H9 (cell line): ENCODE results near the gene C12orf57. TPM values are rescaled to one million over a fixed set of nuclear protein-coding genes. Genes with fewer than 3 reads are reported as not detected.

Source experiments
- DNase-seq: peaks from one replicate; pipeline ENCODE4 v3.0.0-alpha.2; 2017
- H2AFZ ChIP-seq: one replicate; pipeline ENCODE4 v1.6.1; 2013; ENCODE audit warnings: mild to moderate bottlenecking, low read length, control low read depth, moderate library complexity
- H2AK5ac ChIP-seq: 2 replicates; pipeline ENCODE4 v1.6.1; 2013; ENCODE audit warnings: low read length, control low read depth, mixed read lengths; ENCODE audit not compliant: insufficient read length
- H2BK120ac ChIP-seq: one replicate; pipeline ENCODE4 v1.6.1; 2013; ENCODE audit warnings: low read depth, mild to moderate bottlenecking, low read length, control low read depth, inconsistent platforms; ENCODE audit not compliant: poor library complexity, severe bottlenecking
- H2BK12ac ChIP-seq: 2 replicates; pipeline ENCODE4 v1.6.1; 2013; ENCODE audit warnings: low read length, control low read depth, mixed read lengths, low read depth; ENCODE audit not compliant: insufficient read length
- H2BK15ac ChIP-seq: 2 replicates; pipeline ENCODE4 v1.6.1; 2013; ENCODE audit warnings: low read depth, low read length, control low read depth
- H2BK20ac ChIP-seq: one replicate; pipeline ENCODE4 v1.6.1; 2013; ENCODE audit warnings: low read depth, mild to moderate bottlenecking, low read length, control low read depth, inconsistent platforms; ENCODE audit not compliant: poor library complexity, severe bottlenecking
- H2BK5ac ChIP-seq: 2 replicates; pipeline ENCODE4 v1.6.1; 2013; ENCODE audit warnings: low read length, control low read depth, mixed read lengths; ENCODE audit not compliant: insufficient read length
- H3K14ac ChIP-seq: 2 replicates; pipeline ENCODE4 v1.6.1; 2013; ENCODE audit warnings: low read length, control low read depth; ENCODE audit not compliant: insufficient read depth
- H3K18ac ChIP-seq: 2 replicates; pipeline ENCODE4 v1.6.1; 2013; ENCODE audit warnings: low read depth, mild to moderate bottlenecking, mixed read lengths, low read length, control low read depth; ENCODE audit not compliant: insufficient read length
- H3K23ac ChIP-seq: 2 replicates; pipeline ENCODE4 v1.6.1; 2013; ENCODE audit warnings: low read length, control low read depth, mixed read lengths, low read depth; ENCODE audit not compliant: insufficient read length
- H3K23me2 ChIP-seq: 2 replicates; pipeline ENCODE4 v1.6.1; 2013; ENCODE audit warnings: low read depth, mild to moderate bottlenecking, mixed read lengths, low read length, control low read depth; ENCODE audit not compliant: insufficient read length, poor library complexity, severe bottlenecking
- H3K27ac ChIP-seq: 2 replicates; pipeline ENCODE4 v1.5.1; 2013; ENCODE audit warnings: low read length, control low read depth, mixed read lengths, low read depth; ENCODE audit not compliant: insufficient read length
- H3K27me3 ChIP-seq: 2 replicates; pipeline ENCODE4 v1.6.1; 2013; ENCODE audit warnings: low read length, control low read depth, inconsistent platforms; ENCODE audit not compliant: insufficient read depth
- H3K4ac ChIP-seq: 2 replicates; pipeline ENCODE4 v1.6.1; 2013; ENCODE audit warnings: low read depth, mild to moderate bottlenecking, control low read depth, inconsistent platforms, low read length, moderate library complexity
- H3K4me1 ChIP-seq: 2 replicates; pipeline ENCODE4 v1.6.1; 2013; ENCODE audit warnings: low read length, control low read depth, inconsistent platforms; ENCODE audit not compliant: insufficient read depth
- H3K4me2 ChIP-seq: 2 replicates; pipeline ENCODE4 v1.6.1; 2013; ENCODE audit warnings: low read length, control low read depth, mixed read lengths; ENCODE audit not compliant: insufficient read length, insufficient read depth
- H3K56ac ChIP-seq: 2 replicates; pipeline ENCODE4 v1.6.1; 2013; ENCODE audit warnings: low read depth, mild to moderate bottlenecking, mixed read lengths, low read length, control low read depth; ENCODE audit not compliant: insufficient read length
- H3K79me1 ChIP-seq: 2 replicates; pipeline ENCODE4 v1.6.1; 2013; ENCODE audit warnings: low read depth, mild to moderate bottlenecking, moderate library complexity, low read length, control low read depth, inconsistent platforms; ENCODE audit not compliant: insufficient read depth, poor library complexity, severe bottlenecking
- H3K79me2 ChIP-seq: 2 replicates; pipeline ENCODE4 v1.6.1; 2013; ENCODE audit warnings: low read length, control low read depth, inconsistent platforms; ENCODE audit not compliant: insufficient read depth
- H3K9ac ChIP-seq: 2 replicates; pipeline ENCODE4 v1.6.1; 2013; ENCODE audit warnings: low read length, control low read depth, mixed read lengths; ENCODE audit not compliant: insufficient read length; ENCODE audit errors: extremely low read depth
- H3K9me3 ChIP-seq: one replicate; pipeline ENCODE4 v1.6.1; 2013; ENCODE audit warnings: low read depth, low read length, inconsistent platforms; ENCODE audit not compliant: control insufficient read depth
- H3T11ph ChIP-seq: one replicate; pipeline ENCODE4 v1.6.1; 2013; ENCODE audit warnings: mild to moderate bottlenecking, low read length, control low read depth, inconsistent platforms
- H4K20me1 ChIP-seq: one replicate; pipeline ENCODE4 v1.6.1; 2013; ENCODE audit not compliant: control insufficient read depth, insufficient read length, insufficient read depth
- H4K5ac ChIP-seq: 2 replicates; pipeline ENCODE4 v1.6.1; 2013; ENCODE audit warnings: low read depth, mild to moderate bottlenecking, mixed read lengths, low read length, control low read depth; ENCODE audit not compliant: insufficient read length
- H4K8ac ChIP-seq: replicated peaks from 2 replicates; pipeline ENCODE4 v1.6.1; 2013; ENCODE audit warnings: low read length, control low read depth, mixed read lengths, low read depth; ENCODE audit not compliant: insufficient read length
- H4K91ac ChIP-seq: 2 replicates; pipeline ENCODE4 v1.6.1; 2013; ENCODE audit warnings: low read depth, mild to moderate bottlenecking, moderate library complexity, mixed read lengths, low read length, control low read depth; ENCODE audit not compliant: insufficient read length
- H3K27ac Mint-ChIP-seq, 3 experiments: 2 replicates in 2 of 3; 3 replicates in 1 of 3; pipeline ENCODE4 v1.8.0; 2020 to 2021; ENCODE audit warnings: mixed read lengths in 3 of 3, mild to moderate bottlenecking in 1 of 3, moderate library complexity in 1 of 3
- H3K27me3 Mint-ChIP-seq: 2 replicates; pipeline ENCODE4 v1.8.0; 2021; ENCODE audit warnings: low read depth, mild to moderate bottlenecking, moderate library complexity, mixed read lengths
- H3K36me3 Mint-ChIP-seq, 3 experiments: 2 replicates in 2 of 3; 3 replicates in 1 of 3; pipeline ENCODE4 v1.8.0; 2020 to 2021; ENCODE audit warnings: low read depth in 3 of 3, mixed read lengths in 3 of 3; ENCODE audit not compliant: insufficient read depth in 1 of 3
- H3K4me1 Mint-ChIP-seq, 2 experiments: 2 replicates each; pipeline ENCODE4 v1.8.0; 2020; ENCODE audit warnings: mixed read lengths in 2 of 2
- H3K4me3 Mint-ChIP-seq, 2 experiments: 2 replicates in 1 of 2; 3 replicates in 1 of 2; pipeline ENCODE4 v1.8.0; 2020 to 2021; ENCODE audit warnings: mild to moderate bottlenecking in 2 of 2, mixed read lengths in 2 of 2, moderate library complexity in 1 of 2
- H3K9me3 Mint-ChIP-seq, 2 experiments: 2 replicates in 1 of 2; 3 replicates in 1 of 2; pipeline ENCODE4 v1.8.0; 2020; ENCODE audit warnings: mild to moderate bottlenecking in 2 of 2, mixed read lengths in 2 of 2, moderate library complexity in 1 of 2
- WGBS: extraction: QIAGEN DNeasy Blood & Tissue Kit; methylation state at CpG from one replicate; pipeline ENCODE4 v1.1.7; 2013; ENCODE audit warnings: missing lambda C conversion rate, low lambda C conversion rate, mixed read lengths; ENCODE audit not compliant: insufficient read length; ENCODE audit errors: extremely low coverage; 5-methylcytosine and 5-hydroxymethylcytosine counted together
- total RNA-seq: library from RNA; stranded (reverse); gene quantifications from 2 replicates; pipeline ENCODE4 v1.2.1, GENCODE V29; 2021
- TF ChIP-seq, protein P1 (sequence below): fragments of 200-600 bp; sonication (generic); conservative IDR thresholded peaks from 3 replicates; pipeline ENCODE4 v1.8.0; 2021; ENCODE audit warnings: antibody characterized with exemption, mild to moderate bottlenecking

The C12orf57 gene
- total RNA-seq, 1 experiment from 2014 or later = 195 TPM

DNA sequence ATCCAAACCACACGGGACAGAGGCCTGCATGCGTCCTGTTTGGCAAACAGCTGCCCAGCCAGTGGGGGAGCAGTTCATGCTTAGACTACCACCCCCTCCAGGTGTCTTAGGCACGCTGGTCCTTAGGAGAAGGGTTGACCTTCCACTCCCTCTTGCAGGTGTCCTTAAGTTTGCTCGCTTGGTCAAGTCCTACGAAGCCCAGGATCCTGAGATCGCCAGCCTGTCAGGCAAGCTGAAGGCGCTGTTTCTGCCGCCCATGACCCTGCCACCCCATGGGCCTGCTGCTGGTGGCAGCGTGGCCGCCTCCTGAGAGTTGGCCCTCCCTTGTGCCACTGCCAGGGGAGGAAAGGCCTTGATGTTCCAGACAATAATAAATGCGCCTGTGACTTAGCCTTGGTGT, 1.8 kb downstream of the C12orf57 start:
- no CpG with 5 or more reads among the region's 11 CpGs for whole genome bisulfite sequencing
- H3K18ac ChIP-seq = no peak overlapping the region
- Mint-ChIP-seq H3K4me3 (peak overlapping the region; percentile 93 to 94), H3K4me1 (peaks cover 37 to 39% of the 10 kb centered on the region in 2 experiments), H3K27me3 (peaks cover 2% of the 10 kb centered on the region; the same call in 1 of the 2 replicates), H3K27ac (peak overlapping the region; percentile 77 to 100 (median 85); a peak in 5 of 7 replicates), H3K9me3 (no peaks in the 10 kb centered on the region; a peak in 1 of 5 replicates), H3K36me3 (peaks cover 7 to 25% (median 14%) of the 10 kb centered on the region in 3 experiments)
- no peaks in the 10 kb centered on the region for H3K79me2 ChIP-seq
- H3K79me1 ChIP-seq = no peaks in the 10 kb centered on the region
- no peak overlapping the region for H4K5ac ChIP-seq
- H3K23ac ChIP-seq = no peak overlapping the region
- no peaks in the 10 kb centered on the region for H3K27me3 ChIP-seq
- H3K27ac ChIP-seq = no peak overlapping the region
- no peak overlapping the region for H2BK120ac ChIP-seq
- H2AFZ ChIP-seq = no peak overlapping the region
- H3K14ac ChIP-seq = no peak overlapping the region
- no peaks in the 10 kb centered on the region for H3K9me3 ChIP-seq
- H3K23me2 ChIP-seq = peaks cover 16% of the 10 kb centered on the region
- no peak overlapping the region for H2BK5ac ChIP-seq
- peaks cover 2% of the 10 kb centered on the region for H4K20me1 ChIP-seq
- H4K91ac ChIP-seq = no peak overlapping the region
- 0 out of 2 replicates have a peak, but pooled peaks cover 4% of the 10 kb centered on the region for H3K4me1 ChIP-seq
- no peak overlapping the region for H3K4ac ChIP-seq
- H3K9ac ChIP-seq = no peak overlapping the region
- H3K4me2 ChIP-seq = peak overlapping the region; percentile 96
- no peak overlapping the region for H2BK12ac ChIP-seq
- H4K8ac ChIP-seq = no peak overlapping the region
- H2AK5ac ChIP-seq = no peak overlapping the region
- H3T11ph ChIP-seq = no peak overlapping the region
- DNase-seq = no peak
- H2BK20ac ChIP-seq = no peak overlapping the region
- H2BK15ac ChIP-seq = no peak overlapping the region
- TF ChIP-seq, protein P1, sequence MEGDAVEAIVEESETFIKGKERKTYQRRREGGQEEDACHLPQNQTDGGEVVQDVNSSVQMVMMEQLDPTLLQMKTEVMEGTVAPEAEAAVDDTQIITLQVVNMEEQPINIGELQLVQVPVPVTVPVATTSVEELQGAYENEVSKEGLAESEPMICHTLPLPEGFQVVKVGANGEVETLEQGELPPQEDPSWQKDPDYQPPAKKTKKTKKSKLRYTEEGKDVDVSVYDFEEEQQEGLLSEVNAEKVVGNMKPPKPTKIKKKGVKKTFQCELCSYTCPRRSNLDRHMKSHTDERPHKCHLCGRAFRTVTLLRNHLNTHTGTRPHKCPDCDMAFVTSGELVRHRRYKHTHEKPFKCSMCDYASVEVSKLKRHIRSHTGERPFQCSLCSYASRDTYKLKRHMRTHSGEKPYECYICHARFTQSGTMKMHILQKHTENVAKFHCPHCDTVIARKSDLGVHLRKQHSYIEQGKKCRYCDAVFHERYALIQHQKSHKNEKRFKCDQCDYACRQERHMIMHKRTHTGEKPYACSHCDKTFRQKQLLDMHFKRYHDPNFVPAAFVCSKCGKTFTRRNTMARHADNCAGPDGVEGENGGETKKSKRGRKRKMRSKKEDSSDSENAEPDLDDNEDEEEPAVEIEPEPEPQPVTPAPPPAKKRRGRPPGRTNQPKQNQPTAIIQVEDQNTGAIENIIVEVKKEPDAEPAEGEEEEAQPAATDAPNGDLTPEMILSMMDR = no peak
- H3K56ac ChIP-seq = no peak overlapping the region
